A172 (cell line): ENCODE data around the gene RAPGEF3. TPM values are rescaled to one million over a fixed set of nuclear protein-coding genes. Genes with fewer than 3 reads are reported as not detected.

Experiments used
- DNase-seq: peaks from one replicate; pipeline ENCODE4 v3.0.0-alpha.2; 2015; ENCODE audit warnings: low spot score
- total RNA-seq: library from RNA; depleted of rRNA; stranded (reverse); fragments of >200 nt; shearing (Covaris generic); gene quantifications from 2 replicates; pipeline ENCODE4 v1.2.3, GENCODE V29; 2014

The RAPGEF3 gene
- total RNA-seq, 1 experiment from 2014 or later: 1.3 TPM

DNA sequence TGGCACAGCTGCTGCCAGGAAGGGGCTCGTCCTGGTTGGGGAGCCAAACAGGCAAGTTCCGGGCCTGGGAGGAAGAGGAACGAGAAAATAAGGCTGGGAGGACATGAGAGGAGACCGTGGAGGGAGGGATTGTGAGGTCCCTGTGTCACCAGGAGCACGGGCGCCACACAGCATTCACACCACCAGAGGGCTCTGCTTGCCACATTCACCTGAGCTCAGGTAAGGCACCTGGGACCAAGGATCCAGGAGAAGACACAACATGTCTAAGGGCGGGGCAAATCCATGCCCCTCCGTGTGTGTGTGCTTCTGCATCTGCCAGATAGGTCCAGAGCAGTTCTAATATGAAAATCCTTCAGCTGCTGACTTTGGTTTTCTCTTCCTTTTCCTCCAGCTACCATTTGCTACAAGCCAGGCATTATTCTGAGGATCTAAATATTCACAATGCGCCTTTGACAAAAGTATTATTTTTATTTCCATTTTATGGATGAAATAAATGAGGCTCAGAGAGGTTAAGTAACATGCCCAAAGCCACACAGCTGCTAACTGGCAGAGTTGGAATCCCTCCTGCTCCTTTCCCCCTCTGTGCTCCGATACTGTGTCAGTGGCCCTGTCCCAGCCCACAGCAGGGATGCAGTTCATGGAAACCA lies 14.6 kb downstream of the RAPGEF3 start:
- DNase-seq: no peak

DNA sequence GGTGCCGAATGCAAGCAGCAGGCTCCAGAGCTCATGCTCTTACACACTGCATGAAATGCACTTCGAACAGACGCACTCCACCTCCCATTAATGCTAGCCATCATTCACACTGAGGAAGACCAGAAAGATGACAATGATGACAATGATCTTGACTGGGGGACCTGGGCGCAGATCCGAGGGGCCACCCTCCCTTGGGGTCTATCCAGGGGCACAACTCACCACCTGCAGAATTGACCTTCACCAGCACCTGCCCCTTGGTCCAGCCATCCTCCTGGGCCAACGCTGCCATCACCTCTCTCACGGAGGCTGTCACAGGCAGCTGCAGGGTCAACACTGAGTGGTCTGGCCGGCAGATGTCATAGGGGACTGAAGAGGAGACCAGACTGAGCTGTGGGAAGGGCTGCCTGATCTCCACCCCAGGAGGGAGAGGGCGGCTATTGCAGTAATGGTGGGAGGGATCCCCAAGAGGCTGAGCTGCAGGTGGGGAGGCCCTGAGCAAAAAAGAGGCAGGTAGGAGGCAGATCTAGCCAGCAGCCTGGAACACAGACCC lies 15.3 kb downstream of the RAPGEF3 start:
- no peak for DNase-seq

DNA sequence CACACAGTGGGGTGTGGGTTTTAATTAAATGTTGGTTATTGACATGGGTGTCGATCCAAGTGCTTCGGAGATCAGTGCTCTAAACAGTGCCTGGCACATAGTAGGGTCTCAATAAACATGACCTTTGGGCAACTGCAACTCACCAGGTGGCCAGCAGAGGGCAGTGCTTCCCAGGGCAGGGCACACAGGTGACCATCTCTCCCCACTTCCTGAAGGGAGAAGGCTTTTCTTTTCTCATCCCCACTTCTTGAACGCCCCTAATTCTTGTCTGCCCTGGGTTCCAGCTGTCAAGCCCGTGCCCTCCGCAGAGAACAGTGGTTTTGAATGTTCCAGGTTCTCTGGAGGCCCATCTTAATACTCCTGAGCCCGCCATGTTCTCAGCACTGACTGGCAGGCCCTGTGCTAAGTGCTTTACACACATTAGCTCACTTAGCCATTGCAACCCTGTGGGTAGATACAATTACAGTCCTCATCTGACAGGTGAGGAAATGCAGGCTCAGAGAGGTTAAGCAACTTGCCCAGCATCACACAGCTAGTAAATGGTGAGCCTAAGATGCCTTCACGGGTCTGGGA lies 16.3 kb downstream of the RAPGEF3 start:
- peak; percentile 42 for DNase-seq

DNA sequence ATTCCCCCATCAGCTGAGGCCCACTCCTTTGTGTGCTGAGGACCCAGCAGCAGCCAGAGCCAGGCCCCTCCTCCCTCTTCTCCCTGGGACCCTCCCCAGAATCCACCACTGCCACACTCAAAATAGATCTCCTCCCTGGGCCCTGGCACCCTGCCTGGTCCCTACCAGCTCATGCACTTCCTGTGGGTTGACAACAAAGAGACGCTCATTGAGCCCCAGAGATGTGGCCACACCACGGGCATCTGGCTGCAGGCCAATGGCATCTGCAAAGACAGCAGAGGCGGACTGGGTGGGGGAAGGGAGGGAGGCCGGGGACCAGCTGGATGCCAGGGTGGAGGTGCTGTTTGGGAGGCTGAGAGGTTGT lies 17.4 kb downstream of the RAPGEF3 start:
- DNase-seq: peak; percentile 77

DNA sequence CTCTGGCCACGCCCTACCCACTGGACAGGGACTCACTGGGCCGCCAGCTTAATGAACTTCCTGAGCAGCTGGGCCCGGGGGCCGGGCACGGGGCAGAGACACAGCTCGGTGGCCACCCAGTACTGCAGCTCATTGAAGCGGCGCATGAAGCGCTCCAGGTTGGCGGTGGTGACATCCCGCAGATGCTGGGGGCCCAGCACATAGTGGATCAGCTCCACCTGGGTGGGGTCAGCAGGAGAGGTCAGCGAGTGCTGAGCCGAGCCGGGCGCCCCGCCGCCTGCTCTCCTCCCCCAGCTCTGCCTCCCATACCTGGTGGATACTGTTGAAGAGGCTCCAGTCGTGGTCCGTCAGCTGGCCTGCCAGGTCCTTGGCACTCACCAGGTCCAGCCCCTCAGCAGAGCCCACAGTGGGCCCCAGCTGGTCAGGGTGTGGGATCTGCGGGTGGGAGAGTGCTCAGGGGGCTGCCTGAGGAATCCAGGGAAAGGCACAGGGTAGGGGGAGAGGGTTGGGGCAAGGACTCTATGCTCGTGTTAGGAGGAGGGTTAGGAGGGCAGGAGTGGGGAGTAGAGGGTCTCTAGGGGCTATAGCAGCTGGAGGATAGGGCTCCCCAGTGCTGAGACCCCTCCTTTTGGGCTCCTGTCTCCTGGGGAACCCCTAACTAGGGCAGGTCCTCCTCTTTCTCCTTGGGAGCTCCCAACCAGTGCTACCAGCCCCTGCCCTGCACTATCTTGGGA lies 17.9 kb downstream of the RAPGEF3 start:
- DNase-seq: no peak

DNA sequence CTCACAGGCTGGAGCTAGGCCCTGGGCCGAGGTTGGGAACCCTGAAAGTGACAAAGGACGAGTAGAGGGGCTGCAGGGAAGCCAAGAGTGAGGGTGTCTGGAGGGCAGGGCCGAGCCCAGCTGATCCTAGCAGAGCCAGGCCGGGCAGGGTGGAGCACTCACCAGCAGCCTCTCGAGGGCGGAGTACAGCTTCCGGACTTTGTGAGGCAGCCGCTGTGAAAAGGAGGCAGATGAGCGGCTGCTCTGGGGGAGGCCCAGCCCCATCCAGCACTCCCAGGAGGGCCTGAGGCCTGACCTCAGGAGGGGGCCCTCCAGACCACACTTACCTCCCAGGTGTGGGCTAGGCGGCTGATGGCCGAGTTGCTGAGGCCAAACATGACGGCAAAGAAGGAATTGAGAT lies 18.7 kb downstream of the RAPGEF3 start:
- DNase-seq: no peak

DNA sequence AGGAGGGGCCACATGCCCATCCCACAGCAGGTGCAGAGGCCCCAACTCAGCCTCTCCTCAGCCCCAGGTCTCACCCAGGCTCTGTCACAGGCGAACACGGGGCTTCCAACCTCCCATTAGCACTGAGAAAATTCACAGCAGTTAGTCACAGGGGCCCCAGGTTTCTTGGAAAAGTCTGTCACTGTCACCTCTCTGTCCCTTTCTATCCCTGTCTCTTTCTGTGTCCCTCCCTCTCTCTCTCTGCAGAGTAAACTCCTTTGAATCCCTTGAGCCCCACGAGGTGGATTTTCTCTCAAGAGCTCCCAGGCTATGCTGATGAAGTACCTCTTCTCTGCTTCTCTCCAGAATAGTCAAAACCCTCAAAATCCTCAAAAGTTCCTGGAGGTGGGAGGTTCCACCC lies 19.4 kb downstream of the RAPGEF3 start:
- no peak for DNase-seq

DNA sequence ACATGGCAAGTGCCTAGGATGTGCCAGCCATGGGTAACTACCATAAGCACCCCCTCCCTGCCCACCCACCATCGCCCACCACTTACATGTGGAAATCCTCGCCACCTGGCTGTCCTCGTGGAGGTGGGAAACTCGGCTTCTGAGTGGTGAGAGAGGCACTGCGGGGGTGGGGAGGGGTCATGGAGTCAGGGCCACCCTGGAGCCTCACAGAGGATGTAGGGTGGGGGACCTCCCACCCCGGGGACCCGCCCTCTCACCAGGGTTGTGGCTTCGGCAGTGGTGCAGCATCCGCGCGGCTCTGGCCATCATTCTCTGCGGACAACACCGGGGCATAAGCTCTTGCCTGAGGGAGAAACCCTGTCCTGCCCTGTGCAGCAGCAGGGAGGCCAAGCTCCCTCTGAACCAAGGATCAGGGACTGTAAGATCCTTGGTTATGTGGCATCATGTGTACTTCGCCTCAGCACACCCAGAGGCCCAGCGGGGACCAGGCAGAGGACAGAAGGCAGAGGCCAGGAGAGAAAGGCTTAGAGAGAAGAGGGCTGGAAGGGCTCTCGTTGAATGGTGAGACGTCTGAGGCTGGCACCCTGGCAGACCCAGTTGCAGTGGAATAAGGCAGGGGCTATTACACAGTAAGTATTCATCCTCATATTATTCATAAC lies 20.6 kb downstream of the RAPGEF3 start:
- no peak for DNase-seq

DNA sequence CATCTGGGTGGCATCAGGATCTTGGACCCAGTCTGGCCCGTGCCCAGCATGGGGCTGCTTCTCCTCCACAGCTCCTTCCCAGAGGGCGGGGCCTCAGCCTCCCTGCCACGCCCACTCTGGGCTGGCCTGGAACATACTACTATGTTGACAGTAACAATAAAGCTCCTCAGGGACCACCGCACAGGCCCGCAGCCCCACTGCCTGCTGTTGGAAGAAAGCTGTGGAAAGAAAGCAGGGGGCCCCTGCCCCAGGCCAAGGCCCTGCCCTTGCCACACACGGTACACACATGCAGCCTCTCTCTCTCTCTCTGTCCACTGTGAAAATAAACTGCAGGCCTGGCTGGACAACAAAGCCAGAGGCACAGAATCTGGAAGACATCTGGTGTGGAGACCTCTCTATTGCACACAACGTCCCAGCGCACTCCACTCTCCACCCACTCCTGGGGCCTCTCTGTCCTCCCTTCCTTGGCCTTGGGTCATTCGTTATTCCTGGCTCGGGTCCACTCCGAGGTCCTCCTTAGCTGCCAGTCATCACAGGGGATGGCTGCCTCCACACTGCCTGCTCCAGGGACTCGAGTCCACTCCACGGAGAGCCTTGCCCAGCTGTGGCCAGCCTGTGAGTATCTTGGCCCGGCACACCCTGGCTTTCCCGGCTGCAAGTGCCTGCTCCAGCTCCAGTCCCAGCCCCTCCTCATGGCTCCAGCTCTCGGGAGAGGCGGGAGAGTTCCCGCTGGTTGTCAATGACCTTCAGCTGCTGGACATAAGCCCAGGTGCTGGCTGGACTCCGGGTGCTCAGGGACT lies 21.6 kb downstream of the RAPGEF3 start:
- no peak for DNase-seq

DNA sequence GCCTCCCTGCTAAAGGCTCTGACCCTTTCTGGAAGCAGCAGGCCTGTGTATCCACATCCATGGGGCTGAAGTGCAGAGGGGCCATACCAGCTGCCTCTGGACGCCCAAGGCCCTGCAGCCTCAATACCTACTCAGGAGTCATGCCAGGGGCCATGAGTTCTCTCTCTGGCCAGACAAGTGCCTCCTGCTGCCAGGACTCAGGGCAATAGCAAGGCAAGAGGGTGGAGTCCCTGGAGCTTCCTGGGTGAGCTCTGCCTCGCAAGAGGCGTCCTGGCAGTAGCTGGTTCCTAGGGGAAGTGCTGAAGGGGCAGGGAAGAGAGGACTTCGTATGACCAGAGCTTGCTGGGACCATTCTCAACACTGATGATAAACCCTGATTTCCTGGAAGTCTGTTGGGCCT lies 22.5 kb downstream of the RAPGEF3 start:
- DNase-seq: no peak

DNA sequence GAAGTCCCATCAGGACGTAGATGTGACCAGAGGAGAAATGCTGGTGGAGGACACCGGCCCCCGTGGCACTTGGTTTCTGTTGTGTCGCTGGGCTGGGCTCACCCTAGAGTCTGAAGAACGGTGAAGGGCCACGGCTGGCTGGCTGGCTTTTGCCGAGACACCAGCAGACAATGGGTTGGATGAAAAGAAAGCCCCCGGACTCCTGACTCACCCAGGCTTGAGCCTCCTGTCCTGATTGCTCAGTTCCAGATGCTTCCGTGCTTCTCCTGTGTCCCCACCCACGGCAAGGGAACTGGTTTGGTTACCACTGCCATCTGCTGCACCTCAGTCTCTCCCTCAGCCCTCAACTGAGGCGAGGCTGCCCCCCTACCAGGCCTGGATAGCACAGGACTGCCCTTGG lies 23.0 kb downstream of the RAPGEF3 start:
- DNase-seq: no peak

DNA sequence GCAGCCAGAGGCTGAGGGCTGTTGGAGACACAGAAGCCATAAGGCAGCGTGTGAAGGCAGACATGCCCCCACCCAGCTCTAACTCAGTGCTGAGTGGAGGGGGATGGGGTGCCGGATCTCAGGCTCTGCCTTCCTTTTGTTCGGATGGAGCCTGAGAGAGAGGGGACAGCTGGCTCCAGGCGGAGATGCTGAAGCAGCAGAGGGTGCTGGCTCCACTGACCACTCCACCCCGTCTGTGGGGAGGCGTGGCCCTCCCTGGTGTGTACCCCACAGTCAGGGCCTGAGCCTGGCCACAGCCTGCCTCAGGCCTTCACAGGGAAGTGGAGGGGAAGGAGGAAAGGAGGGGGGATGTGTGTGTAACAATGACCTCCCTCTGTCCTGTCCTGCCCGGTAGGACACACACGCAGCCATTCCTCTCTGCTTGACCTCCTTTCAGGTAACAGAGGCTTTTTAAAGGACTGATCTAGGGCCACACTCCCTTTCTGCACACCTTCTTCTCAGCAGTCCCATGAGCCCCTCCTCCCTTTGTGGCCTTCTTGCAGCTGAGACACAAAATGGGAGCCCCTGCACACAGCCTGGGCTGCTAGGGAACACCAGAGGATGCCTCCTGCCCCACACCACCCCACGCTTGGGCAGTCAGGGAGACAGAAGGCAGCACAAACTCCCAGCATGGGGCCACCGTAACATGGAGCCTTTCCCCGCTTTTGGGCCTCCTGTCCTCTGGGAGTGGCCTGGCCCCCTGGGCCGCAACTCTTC lies 23.8 kb downstream of the RAPGEF3 start:
- no peak for DNase-seq

DNA sequence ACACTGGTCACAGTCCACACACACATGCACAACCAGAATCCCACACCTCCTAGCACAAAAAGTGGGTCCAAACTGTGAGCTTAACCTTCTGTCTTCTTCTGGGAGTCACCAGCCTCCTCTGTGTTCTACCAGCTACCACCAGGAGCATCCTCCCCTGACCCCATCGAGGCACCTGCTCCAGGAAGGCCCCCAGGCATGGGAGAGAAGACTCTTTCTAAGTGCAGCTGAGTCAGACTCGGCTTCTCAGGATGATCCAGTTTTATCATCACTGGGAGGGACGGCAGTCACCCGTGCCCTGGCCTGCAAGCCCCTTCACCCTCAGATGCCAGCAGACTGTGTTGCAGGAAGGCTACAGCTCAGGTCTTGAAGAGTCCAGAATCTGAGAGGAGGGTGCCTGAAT lies 25.5 kb downstream of the RAPGEF3 start:
- DNase-seq: no peak

DNA sequence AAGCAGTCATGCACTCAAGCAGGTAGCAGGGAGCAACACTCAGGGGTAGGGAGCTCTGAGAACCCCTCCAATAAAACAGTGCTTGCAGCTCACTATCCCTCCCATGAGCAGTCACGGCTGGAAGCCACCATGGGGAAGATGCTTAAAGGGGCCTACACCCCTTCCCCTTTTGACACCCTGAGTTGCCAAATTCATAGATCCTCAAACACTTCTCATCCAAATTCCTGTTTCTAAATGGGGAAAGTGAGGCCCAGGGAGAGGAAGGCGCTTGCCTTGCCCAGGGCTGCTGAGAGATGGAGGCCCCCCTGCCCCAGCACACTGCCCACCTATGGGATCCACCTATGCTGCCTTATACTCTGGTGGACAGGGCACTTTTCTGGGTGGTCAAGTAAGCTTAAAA lies 26.2 kb downstream of the RAPGEF3 start:
- DNase-seq: no peak

DNA sequence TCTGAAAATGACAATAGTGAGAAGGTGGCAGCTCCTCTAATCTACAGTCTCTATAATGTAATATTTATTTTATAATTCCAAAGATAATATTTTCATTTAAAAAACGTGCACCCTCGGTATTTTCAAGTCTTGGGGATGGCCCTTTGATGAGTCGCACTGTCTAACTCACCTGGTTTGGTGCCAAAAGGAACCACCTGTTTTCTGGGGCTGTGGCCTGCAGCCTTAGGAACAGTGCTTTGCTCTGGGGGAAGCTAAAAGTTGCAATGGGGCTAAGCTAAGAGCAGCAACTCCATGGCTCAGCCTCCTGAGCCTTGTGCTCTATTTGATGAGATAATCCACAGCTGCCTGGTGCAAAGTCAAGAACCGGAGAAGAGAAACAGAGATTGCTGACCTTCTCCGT lies 27.0 kb downstream of the RAPGEF3 start:
- DNase-seq: no peak

DNA sequence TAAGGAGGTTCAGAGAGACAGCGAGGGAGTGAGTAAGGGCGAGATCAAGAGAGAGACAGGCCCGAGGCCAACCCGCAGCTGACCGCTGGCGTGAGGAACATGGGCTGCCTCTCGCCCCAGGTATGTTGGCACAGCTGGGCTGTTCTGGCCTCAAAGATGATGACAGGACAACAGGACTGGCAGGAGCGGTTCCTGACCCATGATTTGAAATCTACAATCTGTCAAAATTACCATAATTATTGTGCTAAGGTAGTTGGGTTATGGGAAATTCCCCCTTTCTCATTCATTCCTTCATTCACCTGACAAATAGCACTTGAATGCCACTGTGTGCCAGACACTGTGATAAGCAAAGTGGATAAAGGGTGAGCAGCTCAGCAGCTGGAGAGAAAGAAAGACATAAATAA lies 28.3 kb downstream of the RAPGEF3 start:
- DNase-seq: peak; percentile 59

DNA sequence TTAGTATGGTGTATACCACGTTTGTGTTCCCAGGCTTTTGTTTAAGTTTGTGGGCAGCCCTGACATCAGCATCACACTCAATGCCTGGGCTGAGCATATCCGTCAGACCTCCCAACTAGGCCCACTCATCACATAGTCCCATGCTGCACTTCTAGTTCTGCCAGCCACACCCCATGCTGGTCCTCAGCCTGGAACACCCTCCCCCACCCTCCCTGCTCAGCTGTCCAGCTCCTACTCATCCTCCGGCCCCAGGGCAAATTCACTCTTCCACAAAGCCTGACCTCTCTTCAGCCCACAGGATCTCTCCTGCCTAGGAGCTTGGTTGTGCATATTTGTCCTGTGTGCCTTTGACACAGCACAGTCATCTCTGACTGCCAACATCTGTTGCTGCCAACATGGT lies 29.4 kb downstream of the RAPGEF3 start:
- no peak for DNase-seq

DNA sequence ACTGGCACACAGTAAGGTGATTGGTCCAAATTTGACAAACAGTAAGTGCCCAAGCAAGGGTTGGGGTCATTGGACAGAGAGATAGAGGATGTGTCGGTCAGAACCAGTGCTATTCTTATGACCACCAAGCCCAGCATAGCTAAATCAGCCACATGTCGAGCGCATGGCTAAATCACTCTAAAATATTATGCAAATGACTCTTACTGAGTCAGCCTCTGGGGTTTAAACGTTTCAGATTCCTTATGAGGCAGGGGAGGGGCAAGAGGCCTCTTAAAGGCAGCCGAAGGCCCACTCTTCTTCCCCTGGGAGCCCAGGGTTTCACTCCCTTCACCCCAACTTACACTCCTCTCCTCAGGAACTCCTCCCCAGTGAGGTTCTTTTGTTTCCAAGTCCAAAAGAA lies 32.8 kb downstream of the RAPGEF3 start:
- DNase-seq: no peak

DNA sequence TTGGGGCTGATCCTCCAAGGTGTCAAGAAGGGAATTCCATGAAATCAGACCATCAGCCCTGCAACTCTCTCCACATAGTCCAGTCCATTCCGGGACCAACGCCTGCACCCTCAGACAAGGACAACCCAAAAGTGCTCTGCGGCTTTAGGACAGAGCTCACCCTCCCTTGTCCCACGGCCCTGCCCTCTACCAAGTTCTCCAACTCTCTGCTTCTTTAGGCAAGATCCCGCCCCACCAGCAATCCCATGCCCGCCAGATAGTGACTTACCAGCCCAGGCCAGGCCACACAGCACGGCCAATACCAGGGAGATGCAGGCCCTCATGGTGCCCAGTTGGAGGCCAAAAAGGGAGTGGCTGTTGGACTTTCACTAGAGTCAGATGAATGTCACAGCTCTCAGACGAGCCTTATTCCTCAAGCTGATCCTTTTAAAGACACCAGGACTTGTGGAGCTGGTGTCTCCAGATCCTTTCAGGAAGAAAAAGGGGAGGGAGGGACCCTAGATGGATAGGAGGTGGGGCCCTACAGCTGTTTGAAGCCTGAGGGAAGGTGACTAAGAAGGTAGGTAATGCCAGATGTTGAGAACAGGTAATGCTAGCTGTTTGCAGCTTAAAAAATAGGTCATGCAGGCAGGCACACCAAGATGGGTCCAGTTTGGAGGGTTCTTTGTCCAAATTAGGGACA lies 33.4 kb downstream of the RAPGEF3 start, which contains the start of gene ENDOU:
Gene ENDOU, minus strand, starts transcription at position 400 of the 682 bp plus-strand sequence. Its CDS starts 77 bp downstream, at position 323.
- DNase-seq: no peak

DNA sequence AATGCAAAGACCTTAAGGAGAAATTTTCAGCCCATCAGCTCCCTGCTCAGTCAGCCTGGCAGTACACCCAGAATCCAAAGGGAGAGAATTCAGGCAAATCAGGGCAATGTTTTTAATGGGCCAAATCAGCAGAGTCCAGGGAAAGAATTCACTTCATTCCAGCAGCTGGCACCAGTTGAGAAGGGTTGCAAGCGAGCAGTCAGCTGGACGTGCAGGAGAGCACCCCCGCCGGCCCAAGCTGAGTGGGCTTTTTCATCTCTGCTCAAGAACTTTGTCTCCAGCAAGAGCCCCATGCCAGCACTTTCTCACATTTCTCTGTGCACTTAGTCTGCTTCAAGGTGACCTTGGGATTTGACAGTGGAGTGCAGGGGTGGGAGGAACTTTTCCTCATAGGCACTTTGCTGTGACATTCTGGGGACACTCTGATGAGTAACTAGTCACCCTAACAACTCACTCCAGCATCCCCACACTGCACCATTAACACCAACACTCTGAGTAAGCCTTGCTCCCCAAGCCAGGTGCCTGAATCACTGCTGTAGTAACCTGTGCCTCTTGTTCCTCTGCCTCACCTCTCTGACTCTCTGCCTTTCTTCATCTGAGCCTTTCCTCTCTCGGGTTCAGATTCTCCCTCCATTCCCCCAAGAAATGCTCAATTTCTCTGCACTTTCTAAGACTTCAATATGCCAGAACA lies 35.6 kb downstream of the RAPGEF3 start:
- DNase-seq: no peak
